ENCODE measurements around the gene PANK4. TPM values are rescaled to one million over a fixed set of nuclear protein-coding genes. Genes with fewer than 3 reads are reported as not detected.

PANK4 gene
- total and polyA plus RNA-seq, 10 of the 15 experiments (the other 5 are each of a cell fraction or from before 2014, with no cell fraction given) = 0.35 to 38.0 (median 18.6) TPM

DNA sequence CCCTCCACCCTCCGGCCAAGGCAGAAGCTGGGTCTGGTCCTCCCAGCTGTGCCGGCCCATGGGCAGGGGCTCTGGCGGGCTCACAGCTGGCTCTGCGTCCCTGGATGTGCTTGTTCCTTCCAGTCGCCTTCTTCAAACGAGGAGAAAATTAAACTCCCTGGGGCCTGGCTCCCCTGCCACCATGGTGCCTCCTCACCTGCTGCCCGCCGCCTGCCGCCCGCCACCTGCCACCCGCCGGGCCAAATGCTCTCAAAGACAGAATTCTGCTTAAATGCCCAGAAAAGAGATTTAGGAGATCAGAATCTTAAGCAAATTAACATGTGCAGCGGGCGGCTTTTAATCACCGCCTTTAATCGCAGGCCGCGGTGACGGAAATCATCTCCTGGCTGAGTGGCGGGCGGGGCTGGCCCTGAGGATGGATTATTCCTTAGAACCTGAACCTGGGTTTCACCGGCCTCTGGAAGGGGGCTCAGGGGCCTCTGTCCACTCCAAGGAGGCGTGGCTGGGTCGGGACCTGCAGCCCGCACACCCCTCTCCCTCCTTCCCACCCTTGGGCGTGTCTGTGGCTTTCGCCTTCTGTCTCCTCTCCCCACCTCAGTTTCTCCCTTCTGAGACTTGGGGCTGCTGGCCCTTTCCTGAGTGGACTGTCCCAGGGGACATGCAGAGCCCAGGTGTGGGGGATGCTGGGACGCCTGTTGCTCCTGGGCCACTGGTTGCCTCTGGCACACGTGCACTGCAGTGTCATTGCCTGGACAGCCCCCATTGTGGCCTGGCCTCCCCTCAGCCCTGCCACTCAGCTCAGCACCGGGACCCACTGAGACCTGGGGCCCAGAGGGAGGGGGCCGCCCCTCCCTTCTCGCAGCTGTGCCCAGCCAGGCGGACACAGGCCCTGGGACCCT lies 60.8 kb downstream of the PANK4 start:
- no peak overlapping the region for H3K27ac ChIP-seq (ENCODE audit: control insufficient read depth, insufficient read depth)
- WGBS (ENCODE audit: insufficient coverage, insufficient replicate concordance, low lambda C conversion rate, missing lambda C conversion rate) = 32% methylated on average over 31 of the region's 33 CpGs
- POLR2A ChIA-PET = no interaction called here

More for the DNA sequence above, 60.8 kb downstream of the PANK4 start:
- ChIA-PET CTCF (no interaction called here), SMC1A (ENCODE audit: uncharacterized antibody, unreplicated experiment) (no interaction called here), RAD21 (ENCODE audit: unreplicated experiment) (no interaction called here)
- TF ChIP-seq STAT3 (IDR thresholded peaks at IDR 0.05; ENCODE audit: low read depth, low read length) (no peak), TARDBP (IDR thresholded peaks at IDR 0.05; ENCODE audit: borderline replicate concordance) (no peak), ETV6 (conservative IDR thresholded peaks at IDR 0.05 in 1 of 2, IDR thresholded peaks at IDR 0.05 in 1 of 2; ENCODE audit: borderline replicate concordance in 1 of 2, low read depth in 1 of 2) (no peak), CUX1 (IDR thresholded peaks at IDR 0.05; ENCODE audit: insufficient replicate concordance, low read depth, low read length) (no peak), YY1 (IDR thresholded peaks at IDR 0.05; ENCODE audit: low read depth, low read length) (no peak), HDGF (IDR thresholded peaks at IDR 0.05) (no peak), PAX8 (IDR thresholded peaks at IDR 0.05) (no peak), ZNF622 (IDR thresholded peaks at IDR 0.05) (no peak), ZBED1 (IDR thresholded peaks at IDR 0.05; ENCODE audit: borderline replicate concordance) (no peak), POLR2A (IDR thresholded peaks at IDR 0.05; ENCODE audit: low read depth, low read length) (no peak), SIX5 (IDR thresholded peaks at IDR 0.05; ENCODE audit: low read depth, low read length, severe bottlenecking) (no peak), POU2F2 (IDR thresholded peaks at IDR 0.05; ENCODE audit: borderline replicate concordance, low read depth, low read length) (no peak)
- TF ChIP-seq, protein P1, sequence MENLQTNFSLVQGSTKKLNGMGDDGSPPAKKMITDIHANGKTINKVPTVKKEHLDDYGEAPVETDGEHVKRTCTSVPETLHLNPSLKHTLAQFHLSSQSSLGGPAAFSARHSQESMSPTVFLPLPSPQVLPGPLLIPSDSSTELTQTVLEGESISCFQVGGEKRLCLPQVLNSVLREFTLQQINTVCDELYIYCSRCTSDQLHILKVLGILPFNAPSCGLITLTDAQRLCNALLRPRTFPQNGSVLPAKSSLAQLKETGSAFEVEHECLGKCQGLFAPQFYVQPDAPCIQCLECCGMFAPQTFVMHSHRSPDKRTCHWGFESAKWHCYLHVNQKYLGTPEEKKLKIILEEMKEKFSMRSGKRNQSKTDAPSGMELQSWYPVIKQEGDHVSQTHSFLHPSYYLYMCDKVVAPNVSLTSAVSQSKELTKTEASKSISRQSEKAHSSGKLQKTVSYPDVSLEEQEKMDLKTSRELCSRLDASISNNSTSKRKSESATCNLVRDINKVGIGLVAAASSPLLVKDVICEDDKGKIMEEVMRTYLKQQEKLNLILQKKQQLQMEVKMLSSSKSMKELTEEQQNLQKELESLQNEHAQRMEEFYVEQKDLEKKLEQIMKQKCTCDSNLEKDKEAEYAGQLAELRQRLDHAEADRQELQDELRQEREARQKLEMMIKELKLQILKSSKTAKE (IDR thresholded peaks at IDR 0.05; ENCODE audit: low read depth, poor library complexity, severe bottlenecking) = no peak
- TF ChIP-seq, protein P2, sequence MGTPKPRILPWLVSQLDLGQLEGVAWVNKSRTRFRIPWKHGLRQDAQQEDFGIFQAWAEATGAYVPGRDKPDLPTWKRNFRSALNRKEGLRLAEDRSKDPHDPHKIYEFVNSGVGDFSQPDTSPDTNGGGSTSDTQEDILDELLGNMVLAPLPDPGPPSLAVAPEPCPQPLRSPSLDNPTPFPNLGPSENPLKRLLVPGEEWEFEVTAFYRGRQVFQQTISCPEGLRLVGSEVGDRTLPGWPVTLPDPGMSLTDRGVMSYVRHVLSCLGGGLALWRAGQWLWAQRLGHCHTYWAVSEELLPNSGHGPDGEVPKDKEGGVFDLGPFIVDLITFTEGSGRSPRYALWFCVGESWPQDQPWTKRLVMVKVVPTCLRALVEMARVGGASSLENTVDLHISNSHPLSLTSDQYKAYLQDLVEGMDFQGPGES (IDR thresholded peaks at IDR 0.05) = no peak
- no peaks in the 10 kb centered on the region for H4K20me1 ChIP-seq (ENCODE audit: control insufficient read depth, insufficient read depth)
- H3K9ac ChIP-seq (ENCODE audit: control insufficient read depth, insufficient read depth, low read length) = no peak overlapping the region
- no peaks in the 10 kb centered on the region for H3K79me2 ChIP-seq (ENCODE audit: control insufficient read depth, insufficient read depth, low read length)
- no peaks in the 10 kb centered on the region for H3K36me3 ChIP-seq (ENCODE audit: control insufficient read depth in 2 of 2, insufficient read depth in 2 of 2, low read length in 1 of 2)
- in situ Hi-C loops (cut with MboI) (no loop called here), intact Hi-C loops (cut with micrococcal nuclease; ENCODE audit: unreplicated experiment) (no loop called here)
- no peak for FAIRE-seq
- no peaks in the 10 kb centered on the region for H3K4me1 ChIP-seq (ENCODE audit: control insufficient read depth, insufficient read depth, low read length)
- no peaks in the 10 kb centered on the region for H3K27me3 ChIP-seq (replicated peaks in 1 of 2; ENCODE audit: control insufficient read depth in 2 of 2, insufficient read depth in 2 of 2, low read length in 1 of 2)
- H3K9me3 ChIP-seq (replicated peaks; ENCODE audit: control insufficient read depth, insufficient read depth, low read length) = no peaks in the 10 kb centered on the region
- no peak overlapping the region for H2AFZ ChIP-seq (ENCODE audit: control insufficient read depth, low read depth, low read length)
- ATAC-seq = no peak
- no peak for DNase-seq (ENCODE audit: low read depth, low spot score)
- no peak overlapping the region for H3K4me3 ChIP-seq
- H3K4me2 ChIP-seq (ENCODE audit: control insufficient read depth, insufficient read depth) = no peak overlapping the region
- BruUV-seq (replicated peaks) = no TSS peak

All from GM12878 (cell line).